KOPT-K1 (cell line): ENCODE results near the gene PRODH2.
"Not testable (repeated sequence)": the region's sequence is repeated elsewhere in the genome, so short reads cannot be mapped to it uniquely, and the experiment has no call there.

ENCODE experiments used
- H3K27ac ChIP-seq: fragments of 200-600 bp; sonication (generic); 2 replicates; pipeline ENCODE4 v1.5.1; 2016; ENCODE audit warnings: antibody characterized with exemption, mild to moderate bottlenecking, low read depth, low read length; ENCODE audit not compliant: poor library complexity, severe bottlenecking
- H3K36me3 ChIP-seq: fragments of 200-600 bp; sonication (generic); 2 replicates; pipeline ENCODE4 v1.5.1; 2017; ENCODE audit warnings: antibody characterized with exemption, mild to moderate bottlenecking, low read length, moderate library complexity; ENCODE audit not compliant: insufficient read depth
- H3K9me3 ChIP-seq: fragments of 200-600 bp; sonication (generic); 2 replicates; pipeline ENCODE4 v1.5.1; 2017; ENCODE audit warnings: antibody characterized with exemption, low read length, mild to moderate bottlenecking; ENCODE audit not compliant: insufficient read depth, poor library complexity, severe bottlenecking

PRODH2 gene

GRCh38 chr19:35780717-35781116 is 31.9 kb downstream of the PRODH2 start:
- peaks cover 84% of the 10 kb centered on the region for H3K36me3 ChIP-seq
- no peak overlapping the region for H3K27ac ChIP-seq
- H3K9me3 ChIP-seq: no peaks in the 10 kb centered on the region

- H3K9me3 ChIP-seq: no peaks in the 10 kb centered on the region
- peaks cover 77% of the 10 kb centered on the region for H3K36me3 ChIP-seq
- H3K27ac ChIP-seq: no peak overlapping the region
Observed at GRCh38 chr19:35780058-35780457, 32.6 kb downstream of the PRODH2 start.

- Histone ChIP-seq H3K36me3 (peaks cover 71% of the 10 kb centered on the region), H3K9me3 (no peaks in the 10 kb centered on the region), H3K27ac (no peak overlapping the region)
Observed at GRCh38 chr19:35779033-35779432, 33.6 kb downstream of the PRODH2 start.

- Histone ChIP-seq H3K36me3 (peaks cover 60% of the 10 kb centered on the region), H3K9me3 (no peaks in the 10 kb centered on the region), H3K27ac (no peak overlapping the region)
Observed at GRCh38 chr19:35777961-35778360, 34.7 kb downstream of the PRODH2 start.

GRCh38 chr19:35777086-35777841 is 35.4 kb downstream of the PRODH2 start:
- Histone ChIP-seq H3K9me3 (no peaks in the 10 kb centered on the region), H3K36me3 (peaks cover 53% of the 10 kb centered on the region), H3K27ac (peak overlapping the region; percentile 73)

GRCh38 chr19:35776102-35776788 is 36.4 kb downstream of the PRODH2 start:
- peak overlapping the region; percentile 73 for H3K27ac ChIP-seq
- H3K9me3 ChIP-seq: no peaks in the 10 kb centered on the region
- peaks cover 43% of the 10 kb centered on the region for H3K36me3 ChIP-seq

GRCh38 chr19:35775298-35776101 is 37.1 kb downstream of the PRODH2 start, which contains the start of gene ARHGAP33:
Gene ARHGAP33 (plus strand): TSS chr19:35775564. CDS start chr19:35775659, 95 bp downstream.
- H3K36me3 ChIP-seq: peaks cover 35% of the 10 kb centered on the region
- H3K27ac ChIP-seq: peak within 1 kb of the TSS; percentile 73

GRCh38 chr19:35775046-35775297 is 37.7 kb downstream of the PRODH2 start:
- H3K9me3 ChIP-seq: no peaks in the 10 kb centered on the region
- no peak overlapping the region for H3K27ac ChIP-seq

More at GRCh38 chr19:35775298-35776101, 37.1 kb downstream of the PRODH2 start, which contains the start of gene ARHGAP33:
- H3K9me3 ChIP-seq: no peaks in the 10 kb centered on the region

GRCh38 chr19:35774274-35775045 is 38.2 kb downstream of the PRODH2 start:
- Histone ChIP-seq H3K27ac (no peak overlapping the region), H3K36me3 (peaks cover 28% of the 10 kb centered on the region), H3K9me3 (no peaks in the 10 kb centered on the region)

More at GRCh38 chr19:35775046-35775297, 37.7 kb downstream of the PRODH2 start:
- H3K36me3 ChIP-seq: peaks cover 30% of the 10 kb centered on the region

- no peaks in the 10 kb centered on the region for H3K9me3 ChIP-seq
- H3K36me3 ChIP-seq: peaks cover 28% of the 10 kb centered on the region
- no peak overlapping the region for H3K27ac ChIP-seq
Observed at GRCh38 chr19:35773020-35773806, 39.4 kb downstream of the PRODH2 start.

- not testable (repeated sequence) for H3K27ac ChIP-seq, H3K9me3 ChIP-seq
- peaks cover 28% of the 10 kb centered on the region for H3K36me3 ChIP-seq
Observed at GRCh38 chr19:35772362-35772761, 40.3 kb downstream of the PRODH2 start.

GRCh38 chr19:35768082-35768421 is 44.6 kb downstream of the PRODH2 start:
- H3K36me3 ChIP-seq: peaks cover 64% of the 10 kb centered on the region; the same call in 1 of the 2 replicates
- no peaks in the 10 kb centered on the region for H3K9me3 ChIP-seq
- no peak overlapping the region for H3K27ac ChIP-seq

GRCh38 chr19:35767288-35768081 is 45.2 kb downstream of the PRODH2 start:
- Histone ChIP-seq H3K27ac (no peak overlapping the region), H3K9me3 (no peaks in the 10 kb centered on the region), H3K36me3 (peaks cover 68% of the 10 kb centered on the region)
